ELF-1 (cell line): ENCODE data around the gene SQOR.
A peak's percentile ranks its signal among the peaks of the same experiment; 100 is the strongest.

ENCODE experiments used
- DNase-seq: peaks from one replicate; pipeline ENCODE4 v3.0.0-alpha.2; 2016; ENCODE audit warnings: low read depth, low spot score

SQOR gene

GRCh38 chr15:45660231-45660979 lies 25.6 kb downstream of the SQOR start:
- DNase-seq, result peak; percentile 67

GRCh38 chr15:45662375-45662774 lies 27.5 kb downstream of the SQOR start:
- peak; percentile 3 for DNase-seq

- DNase-seq, result no peak
These were observed 29.6 kb downstream of the SQOR start for GRCh38 chr15:45664451-45664850.

- DNase-seq, result no peak
These were observed 30.4 kb downstream of the SQOR start for GRCh38 chr15:45665261-45665660.

- no peak for DNase-seq
These were observed 31.5 kb downstream of the SQOR start for GRCh38 chr15:45666119-45666875.

- no peak for DNase-seq
These were observed 32.2 kb downstream of the SQOR start for GRCh38 chr15:45667002-45667401.

- DNase-seq, result no peak
These were observed 33.6 kb downstream of the SQOR start for GRCh38 chr15:45668386-45668785.

GRCh38 chr15:45669422-45669821 lies 34.6 kb downstream of the SQOR start:
- no peak for DNase-seq

GRCh38 chr15:45670091-45670490 lies 35.3 kb downstream of the SQOR start:
- DNase-seq, result no peak

- DNase-seq, result no peak
These were observed 35.7 kb downstream of the SQOR start for GRCh38 chr15:45670511-45670910.

GRCh38 chr15:45674677-45675076 lies 39.8 kb downstream of the SQOR start:
- DNase-seq, result no peak

GRCh38 chr15:45677797-45678196 lies 43.0 kb downstream of the SQOR start:
- DNase-seq, result no peak

GRCh38 chr15:45678459-45679178 lies 43.8 kb downstream of the SQOR start:
- DNase-seq, result no peak

- DNase-seq, result no peak
These were observed 49.7 kb downstream of the SQOR start for GRCh38 chr15:45684533-45684932.

GRCh38 chr15:45689616-45690015 lies 54.8 kb downstream of the SQOR start:
- no peak for DNase-seq

GRCh38 chr15:45690581-45691260 lies 55.9 kb downstream of the SQOR start:
- no peak for DNase-seq

- DNase-seq, result no peak
These were observed 66.3 kb downstream of the SQOR start for GRCh38 chr15:45701108-45701507.

- DNase-seq, result no peak
These were observed 67.2 kb downstream of the SQOR start for GRCh38 chr15:45702041-45702440.

GRCh38 chr15:45703670-45704328 lies 69.0 kb downstream of the SQOR start:
- peak; percentile 68 for DNase-seq

- DNase-seq, result peak; percentile 89
These were observed 69.8 kb downstream of the SQOR start for GRCh38 chr15:45704329-45705249.
